B cell (primary cell): Measurements from ENCODE around the gene TSC2. TPM values are rescaled to one million over a fixed set of nuclear protein-coding genes. Genes with fewer than 3 reads are reported as not detected.

ENCODE experiments used
- ATAC-seq: fragments of 200-7000 bp; cut with Tn5 transposase; one replicate; pipeline ENCODE4 v1.10.0; 2021; ENCODE audit warnings: low read depth, mild to moderate bottlenecking, moderate number of reproducible peaks, moderate library complexity
- CTCF ChIA-PET: fragments of 350-600 bp; sonication (Branson Sonifier 250); formaldehyde crosslinking; loops from one replicate; lab custom pipeline; 2021; ENCODE audit warnings: antibody characterized with exemption, inconsistent platforms; lab: Charles Lee
- POLR2A ChIA-PET: fragments of 350-600 bp; sonication (Branson Sonifier 250); formaldehyde crosslinking; loops from one replicate; lab custom pipeline; 2021; ENCODE audit warnings: antibody characterized with exemption; lab: Charles Lee
- DNase-seq: peaks from one replicate; pipeline ENCODE4 v3.0.0; 2013
- H2AFZ ChIP-seq: 2 replicates; pipeline ENCODE4 v1.6.1; 2012; ENCODE audit warnings: mild to moderate bottlenecking, low read depth, low read length; ENCODE audit not compliant: insufficient read depth, poor library complexity, severe bottlenecking
- H3K27ac ChIP-seq, 2 donors: 1 replicate in 1 of 2; 2 replicates in 1 of 2; pipeline ENCODE4 v1.5.1; 2012 to 2013; ENCODE audit warnings: low read length in 2 of 2, mild to moderate bottlenecking in 2 of 2, moderate library complexity in 1 of 2
- H3K27me3 ChIP-seq, 4 experiments: fragments of 200-600 bp in 1 of 4; sonication (generic) in 1 of 4; replicated peaks in 1 of 4; 1 replicate in 2 of 4; 2 replicates in 2 of 4; pipeline versions ENCODE4 v1.6.1 to v1.7.0; 2013 to 2016; ENCODE audit warnings: low read length in 3 of 4, mild to moderate bottlenecking in 2 of 4, mixed read lengths in 1 of 4, moderate library complexity in 1 of 4; ENCODE audit not compliant: insufficient read depth in 4 of 4, control insufficient read depth in 3 of 4; ENCODE audit errors: control extremely low read depth in 1 of 4
- H3K36me3 ChIP-seq, 2 experiments: replicated peaks in 1 of 2; 1 replicate in 1 of 2; 2 replicates in 1 of 2; pipeline versions ENCODE4 v1.6.1 to v1.7.1; 2013; ENCODE audit warnings: low read length in 1 of 2; ENCODE audit not compliant: insufficient read depth in 2 of 2, control insufficient read depth in 1 of 2; ENCODE audit errors: control extremely low read depth in 1 of 2, extremely low read depth in 1 of 2
- H3K4me1 ChIP-seq, 2 donors: fragments of 200-600 bp in 1 of 2; sonication (generic) in 1 of 2; 1 replicate in 1 of 2; 2 replicates in 1 of 2; pipeline versions ENCODE4 v1.5.1 to v1.6.1; 2013 to 2017; ENCODE audit warnings: low read length in 2 of 2; ENCODE audit not compliant: control insufficient read depth in 2 of 2, insufficient read depth in 2 of 2
- H3K4me2 ChIP-seq: replicated peaks from 2 replicates; pipeline ENCODE3; 2012; ENCODE audit warnings: mild to moderate bottlenecking, low read depth, low read length; ENCODE audit not compliant: poor library complexity, severe bottlenecking
- H3K4me3 ChIP-seq, 5 experiments: fragments of 200-600 bp in 1 of 5; sonication (generic) in 1 of 5; 1 replicate in 3 of 5; 2 replicates in 2 of 5; pipeline versions ENCODE4 v1.5.1 to v1.7.0; 2011 to 2016; ENCODE audit warnings: low read length in 4 of 5, mild to moderate bottlenecking in 4 of 5, low read depth in 2 of 5, control low read depth in 1 of 5, moderate library complexity in 1 of 5; ENCODE audit not compliant: insufficient read depth in 1 of 5; ENCODE audit errors: control extremely low read depth in 1 of 5, extremely low read depth in 1 of 5
- H3K79me2 ChIP-seq: fragments of 200-600 bp; sonication (generic); one replicate; pipeline ENCODE4 v1.6.0; 2016; ENCODE audit warnings: low read length; ENCODE audit not compliant: control insufficient read depth, insufficient read depth
- H3K9ac ChIP-seq: fragments of 200-600 bp; sonication (generic); 2 replicates; pipeline ENCODE4 v1.6.1; 2017; ENCODE audit warnings: mild to moderate bottlenecking, low read length, moderate library complexity
- H3K9me3 ChIP-seq, 3 donors: one replicate each; pipeline versions ENCODE4 v1.6.1 to v1.7.1; 2013; ENCODE audit warnings: low read length in 2 of 3; ENCODE audit not compliant: control insufficient read depth in 2 of 3, insufficient read depth in 1 of 3; ENCODE audit errors: control extremely low read depth in 1 of 3
- H4K20me1 ChIP-seq: 2 replicates; pipeline ENCODE4 v1.6.0; 2012; ENCODE audit warnings: mild to moderate bottlenecking, low read length; ENCODE audit not compliant: insufficient read depth, control insufficient read depth, poor library complexity, severe bottlenecking
- H3K27ac Mint-ChIP-seq: one replicate; pipeline ENCODE4 v1.8.0; 2021; ENCODE audit warnings: mixed read lengths
- H3K27me3 Mint-ChIP-seq: one replicate; pipeline ENCODE4 v1.8.0; 2021; ENCODE audit warnings: mixed read lengths
- H3K4me1 Mint-ChIP-seq: one replicate; pipeline ENCODE4 v1.8.0; 2021; ENCODE audit warnings: mixed read lengths
- H3K4me3 Mint-ChIP-seq: one replicate; pipeline ENCODE4 v1.8.0; 2021; ENCODE audit warnings: mixed read lengths
- H3K9me3 Mint-ChIP-seq: one replicate; pipeline ENCODE4 v1.8.0; 2022; ENCODE audit warnings: mixed read lengths; ENCODE audit not compliant: insufficient read depth
- CTCF ChIP-seq: fragments of 200-600 bp; IDR thresholded peaks from one replicate; pipeline ENCODE4 v1.8.0; 2022; ENCODE audit warnings: antibody characterized with exemption, mild to moderate bottlenecking
- EZH2 ChIP-seq: IDR thresholded peaks from 2 replicates; pipeline ENCODE4 v1.6.1; 2012; ENCODE audit warnings: borderline replicate concordance, low read depth, mild to moderate bottlenecking, moderate library complexity, low read length; ENCODE audit not compliant: insufficient read depth, poor library complexity, severe bottlenecking
- WGBS: methylation state at CpG from one replicate; pipeline ENCODE4 v1.1.5; 2013; ENCODE audit warnings: missing lambda C conversion rate; ENCODE audit not compliant: insufficient coverage; 5-methylcytosine and 5-hydroxymethylcytosine counted together
- intact Hi-C: fragments of 100-400 bp; cut with micrococcal nuclease; formaldehyde crosslinking; loops from one replicate; pipeline ENCODE4 v1.10.0; 2022
- polyA plus RNA-seq: library from polyadenylated mRNA; depleted of rRNA; stranded (reverse); fragments of >200 nt; gene quantifications from 2 replicates; pipeline ENCODE4 v1.2.3, GENCODE V29; 2012
- total RNA-seq, 2 donors: library from RNA; stranded (reverse); fragments of 120-200 nt in 1 of 2; gene quantifications; 1 replicate in 1 of 2; 2 replicates in 1 of 2; pipeline versions ENCODE4 v1.2.3 to v1.2.4, GENCODE V29; 2013 to 2022

The TSC2 gene
- total and polyA plus RNA-seq, 2 donors (not counting 1 experiment from before 2014, with no cell fraction given): 128 to 194 TPM

GRCh38 chr16:2056681-2057407 lies 9.1 kb downstream of the TSC2 start:
- no peaks in the 10 kb centered on the region for H3K4me1 Mint-ChIP-seq
- Histone ChIP-seq H3K79me2 (peaks cover 4% of the 10 kb centered on the region), H3K9ac (no peak overlapping the region), H3K9me3 (no peaks in the 10 kb centered on the region), H3K4me1 (no peaks in the 10 kb centered on the region), H3K36me3 (peaks cover 0 to 55% of the 10 kb centered on the region in 2 experiments), H3K4me2 (no peak overlapping the region), H3K27ac (no peak overlapping the region), H2AFZ (no peak overlapping the region), H4K20me1 (no peaks in the 10 kb centered on the region), H3K4me3 (no peak overlapping the region), H3K27me3 (no peaks in the 10 kb centered on the region)
- no peak for DNase-seq
- H3K4me3 Mint-ChIP-seq: no peak overlapping the region
- H3K27ac Mint-ChIP-seq: no peak overlapping the region
- 98% methylated on average over 17 of the region's 19 CpGs for WGBS
- no peaks in the 10 kb centered on the region for H3K9me3 Mint-ChIP-seq
- CTCF ChIA-PET: interaction anchor here (1.1 to 1.8 kb wide), 2 partner anchors 9 to 83 kb away, joined by 3 to 8 read pairs; partner anchors contain the start of genes NTHL1 and TSC2
- intact Hi-C loops: no loop called here
- TF ChIP-seq CTCF (no peak), EZH2 (no peak)
- no peaks in the 10 kb centered on the region for H3K27me3 Mint-ChIP-seq
- ATAC-seq: no peak
- POLR2A ChIA-PET: interaction anchor here (0.7 kb wide), 1 partner anchor 58 kb away, joined by 3 read pairs; no protein-coding TSS in a partner anchor

GRCh38 chr16:2057438-2057837 lies 9.7 kb downstream of the TSC2 start:
- ChIA-PET POLR2A (interaction anchor here (0.7 kb wide), 1 partner anchor 58 kb away, joined by 3 read pairs; no protein-coding TSS in a partner anchor), CTCF (interaction anchor here (1.1 to 1.8 kb wide), 2 partner anchors 10 to 83 kb away, joined by 3 to 8 read pairs; partner anchors contain the start of genes NTHL1 and TSC2)
- no peak overlapping the region for H3K9ac ChIP-seq
- H3K36me3 ChIP-seq: peaks cover 0 to 59% of the 10 kb centered on the region in 2 experiments
- H3K27me3 Mint-ChIP-seq: no peaks in the 10 kb centered on the region
- no peaks in the 10 kb centered on the region for H3K9me3 Mint-ChIP-seq
- H3K4me3 ChIP-seq: no peak overlapping the region
- no peaks in the 10 kb centered on the region for H3K9me3 ChIP-seq
- ATAC-seq (no peak), DNase-seq (no peak)
- H3K4me3 Mint-ChIP-seq: no peak overlapping the region
- no peaks in the 10 kb centered on the region for H3K4me1 ChIP-seq
- H3K4me1 Mint-ChIP-seq: no peaks in the 10 kb centered on the region
- whole genome bisulfite sequencing: over 99% methylated on average over 8 of the region's 10 CpGs
- TF ChIP-seq CTCF: no peak
- no peak for TF ChIP-seq EZH2
- H2AFZ ChIP-seq: no peak overlapping the region
- intact Hi-C loops: no loop called here
- peaks cover 4% of the 10 kb centered on the region for H3K79me2 ChIP-seq
- no peak overlapping the region for H3K4me2 ChIP-seq
- no peak overlapping the region for H3K27ac Mint-ChIP-seq
- no peak overlapping the region for H3K27ac ChIP-seq
- no peaks in the 10 kb centered on the region for H4K20me1 ChIP-seq
- H3K27me3 ChIP-seq: no peaks in the 10 kb centered on the region
